ENCODE measurements around the gene GRB7. TPM values are rescaled to one million over a fixed set of nuclear protein-coding genes. Genes with fewer than 3 reads are reported as not detected.

Gene GRB7
- polyA plus RNA-seq, 2 of the 4 experiments (the other 2 are of a cell fraction): 5.9 to 10.1 TPM

DNA sequence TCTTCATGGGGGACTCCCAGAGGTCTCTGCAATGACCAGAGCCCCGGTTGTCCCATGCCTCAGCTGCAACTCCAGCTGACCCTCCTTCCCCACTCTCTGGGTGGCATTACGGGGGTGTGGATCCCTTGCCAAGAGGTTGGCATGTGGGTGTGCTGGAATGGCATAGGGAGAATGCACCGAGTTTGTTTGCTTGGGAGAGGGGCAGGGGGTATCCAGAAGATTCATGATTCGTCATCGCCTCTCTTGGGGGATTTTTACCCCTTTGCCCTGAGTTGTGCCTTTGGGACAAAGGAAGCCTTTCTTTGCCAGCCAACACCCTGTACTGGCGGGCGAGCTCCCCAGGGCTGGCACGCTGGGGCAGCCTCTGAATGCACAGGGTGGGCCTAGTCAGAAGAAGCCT is 31.4 kb upstream of the GRB7 start:
- Histone ChIP-seq H3K9me3 (no peaks in the 10 kb centered on the region), H3K4me3 (no peak overlapping the region), H3K27ac (no peak overlapping the region), H3K4me1 (peaks cover 49% of the 10 kb centered on the region), H3K4me2 (no peak overlapping the region)
- CTCF ChIA-PET: interaction anchor here (0.9 to 50.7 kb wide), 9 partner anchors 9 to 69 kb away, joined by 3 to 1391 read pairs (median 7); partner anchors contain the start of genes MIEN1, PPP1R1B and STARD3
- 87% methylated on average over 8 of the region's 8 CpGs for WGBS (ENCODE audit: missing lambda C conversion rate)
- TF ChIP-seq RCOR1 (IDR thresholded peaks at IDR 0.05; ENCODE audit: low read depth, low read length) (no peak), FOSB (CRISPR knock-in tag; IDR thresholded peaks at IDR 0.05) (no peak), MYC (IDR thresholded peaks at IDR 0.05; ENCODE audit: borderline replicate concordance, low read length) (no peak), POLR2AphosphoS2 (conservative IDR thresholded peaks at IDR 0.05; ENCODE audit: low read length) (no peak), SREBF2 (IDR thresholded peaks at IDR 0.05) (no peak), RARB (CRISPR knock-in tag; IDR thresholded peaks at IDR 0.05) (no peak), JUN (IDR thresholded peaks at IDR 0.05) (no peak), ESRRA (IDR thresholded peaks at IDR 0.05; ENCODE audit: borderline replicate concordance, low read length) (no peak), ZFP36 (IDR thresholded peaks at IDR 0.05; ENCODE audit: borderline replicate concordance, partially characterized antibody) (no peak), NPAS2 (CRISPR knock-in tag; IDR thresholded peaks at IDR 0.05; ENCODE audit: borderline replicate concordance) (no peak), RNF2 (IDR thresholded peaks at IDR 0.05; ENCODE audit: borderline replicate concordance, low read depth) (no peak)
- TF ChIP-seq, protein P1, sequence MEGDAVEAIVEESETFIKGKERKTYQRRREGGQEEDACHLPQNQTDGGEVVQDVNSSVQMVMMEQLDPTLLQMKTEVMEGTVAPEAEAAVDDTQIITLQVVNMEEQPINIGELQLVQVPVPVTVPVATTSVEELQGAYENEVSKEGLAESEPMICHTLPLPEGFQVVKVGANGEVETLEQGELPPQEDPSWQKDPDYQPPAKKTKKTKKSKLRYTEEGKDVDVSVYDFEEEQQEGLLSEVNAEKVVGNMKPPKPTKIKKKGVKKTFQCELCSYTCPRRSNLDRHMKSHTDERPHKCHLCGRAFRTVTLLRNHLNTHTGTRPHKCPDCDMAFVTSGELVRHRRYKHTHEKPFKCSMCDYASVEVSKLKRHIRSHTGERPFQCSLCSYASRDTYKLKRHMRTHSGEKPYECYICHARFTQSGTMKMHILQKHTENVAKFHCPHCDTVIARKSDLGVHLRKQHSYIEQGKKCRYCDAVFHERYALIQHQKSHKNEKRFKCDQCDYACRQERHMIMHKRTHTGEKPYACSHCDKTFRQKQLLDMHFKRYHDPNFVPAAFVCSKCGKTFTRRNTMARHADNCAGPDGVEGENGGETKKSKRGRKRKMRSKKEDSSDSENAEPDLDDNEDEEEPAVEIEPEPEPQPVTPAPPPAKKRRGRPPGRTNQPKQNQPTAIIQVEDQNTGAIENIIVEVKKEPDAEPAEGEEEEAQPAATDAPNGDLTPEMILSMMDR (IDR thresholded peaks at IDR 0.05): no peak
- TF ChIP-seq, protein P2, sequence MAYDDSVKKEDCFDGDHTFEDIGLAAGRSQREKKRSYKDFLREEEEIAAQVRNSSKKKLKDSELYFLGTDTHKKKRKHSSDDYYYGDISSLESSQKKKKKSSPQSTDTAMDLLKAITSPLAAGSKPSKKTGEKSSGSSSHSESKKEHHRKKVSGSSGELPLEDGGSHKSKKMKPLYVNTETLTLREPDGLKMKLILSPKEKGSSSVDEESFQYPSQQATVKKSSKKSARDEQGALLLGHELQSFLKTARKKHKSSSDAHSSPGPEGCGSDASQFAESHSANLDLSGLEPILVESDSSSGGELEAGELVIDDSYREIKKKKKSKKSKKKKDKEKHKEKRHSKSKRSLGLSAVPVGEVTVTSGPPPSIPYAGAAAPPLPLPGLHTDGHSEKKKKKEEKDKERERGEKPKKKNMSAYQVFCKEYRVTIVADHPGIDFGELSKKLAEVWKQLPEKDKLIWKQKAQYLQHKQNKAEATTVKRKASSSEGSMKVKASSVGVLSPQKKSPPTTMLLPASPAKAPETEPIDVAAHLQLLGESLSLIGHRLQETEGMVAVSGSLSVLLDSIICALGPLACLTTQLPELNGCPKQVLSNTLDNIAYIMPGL (CRISPR knock-in tag; IDR thresholded peaks at IDR 0.05; ENCODE audit: borderline replicate concordance): no peak
- TF ChIP-seq, protein P3, sequence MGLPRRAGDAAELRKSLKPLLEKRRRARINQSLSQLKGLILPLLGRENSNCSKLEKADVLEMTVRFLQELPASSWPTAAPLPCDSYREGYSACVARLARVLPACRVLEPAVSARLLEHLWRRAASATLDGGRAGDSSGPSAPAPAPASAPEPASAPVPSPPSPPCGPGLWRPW (IDR thresholded peaks at IDR 0.05): no peak
- POLR2A ChIA-PET: no interaction called here
- FAIRE-seq (no peak), ATAC-seq (no peak), DNase-seq (ENCODE audit: low read depth in 1 of 2, low spot score in 1 of 2) (no peak)

DNA sequence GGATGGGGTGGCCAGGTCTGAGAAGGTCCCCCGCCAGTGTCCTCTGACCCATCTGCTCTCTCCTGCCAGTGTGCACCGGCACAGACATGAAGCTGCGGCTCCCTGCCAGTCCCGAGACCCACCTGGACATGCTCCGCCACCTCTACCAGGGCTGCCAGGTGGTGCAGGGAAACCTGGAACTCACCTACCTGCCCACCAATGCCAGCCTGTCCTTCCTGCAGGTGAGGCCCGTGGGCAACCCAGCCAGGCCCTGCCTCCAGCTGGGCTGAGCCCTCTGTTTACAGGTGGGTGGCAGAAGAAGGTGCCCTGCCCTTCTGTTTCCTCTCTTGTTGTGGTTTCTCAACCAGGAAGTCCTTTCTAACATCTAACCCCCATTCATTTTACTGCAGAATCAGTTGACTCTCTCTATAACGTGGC is 30.8 kb upstream of the GRB7 start:
- ChIA-PET CTCF (interaction anchor here (0.9 to 50.7 kb wide), 7 partner anchors 13 to 70 kb away, joined by 3 to 1391 read pairs (median 7); partner anchors contain the start of genes MIEN1, PPP1R1B and STARD3), POLR2A (no interaction called here)
- FAIRE-seq (no peak), ATAC-seq (no peak), DNase-seq (ENCODE audit: low read depth in 1 of 2, low spot score in 1 of 2) (no peak)
- TF ChIP-seq CHD4 (IDR thresholded peaks at IDR 0.05; ENCODE audit: borderline replicate concordance): no peak
- TF ChIP-seq BHLHE40 (IDR thresholded peaks at IDR 0.05; ENCODE audit: low read depth, low read length): no peak
- TF ChIP-seq CHD2 (IDR thresholded peaks at IDR 0.05; ENCODE audit: low read length, partially characterized antibody): no peak
- no peak for TF ChIP-seq MYC (IDR thresholded peaks at IDR 0.05; ENCODE audit: borderline replicate concordance, low read length)
- TF ChIP-seq RARB (CRISPR knock-in tag; IDR thresholded peaks at IDR 0.05): no peak
- TF ChIP-seq HOXB13 (CRISPR knock-in tag; IDR thresholded peaks at IDR 0.05; ENCODE audit: low read depth): no peak
- no peak for TF ChIP-seq FOXS1 (CRISPR knock-in tag; IDR thresholded peaks at IDR 0.05)
- no peak for TF ChIP-seq TP53 (CRISPR knock-in tag; IDR thresholded peaks at IDR 0.05)
- 86% methylated on average over 7 of the region's 7 CpGs for WGBS (ENCODE audit: missing lambda C conversion rate)
- Histone ChIP-seq H3K27ac (no peak overlapping the region), H3K9me3 (no peaks in the 10 kb centered on the region), H3K4me2 (no peak overlapping the region), H3K4me1 (peaks cover 44% of the 10 kb centered on the region), H3K4me3 (no peak overlapping the region)

All from A549 (cell line).